Measurements from ENCODE around the gene EEF2K. TPM values are rescaled to one million over a fixed set of nuclear protein-coding genes. Genes with fewer than 3 reads are reported as not detected.

The EEF2K gene
- polyA plus RNA-seq, 3 donors = 0.85 to 6.5 (median 1.7) TPM

DNA sequence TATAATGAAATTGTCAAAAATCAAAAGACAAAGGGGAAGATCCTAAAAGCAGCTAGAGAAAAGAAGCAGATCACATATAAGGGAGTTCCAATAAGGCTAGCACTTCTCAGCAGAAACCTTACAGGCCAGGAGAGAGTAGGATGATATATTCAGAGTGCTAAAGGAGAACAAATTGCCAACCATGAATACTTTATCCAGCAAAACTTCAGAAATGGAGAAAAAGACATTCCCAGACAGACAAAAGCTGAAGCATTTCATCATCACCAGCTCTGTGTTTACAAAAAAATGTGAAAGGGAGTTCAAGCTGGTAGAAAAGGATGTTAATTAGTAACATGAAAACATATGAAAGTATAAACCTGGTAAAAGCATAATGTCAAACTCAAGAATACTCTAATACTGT is 131.0 kb downstream of the EEF2K start:
- H3K4me2 ChIP-seq (replicated peaks; ENCODE audit: extremely low read depth, low read length, poor library complexity, severe bottlenecking) = no peak overlapping the region
- no peaks in the 10 kb centered on the region for H4K20me1 ChIP-seq (ENCODE audit: insufficient read depth, low read length)
- H3K36me3 ChIP-seq (replicated peaks in 1 of 2; ENCODE audit: control insufficient read depth in 1 of 2, insufficient read depth in 2 of 2, low read length in 2 of 2) = peaks cover 40 to 51% of the 10 kb centered on the region in 2 donors
- peaks cover 50 to 66% of the 10 kb centered on the region in 2 donors for H3K36me3 Mint-ChIP-seq
- intact Hi-C loops (cut with micrococcal nuclease) = no loop called here
- H3K79me2 ChIP-seq (ENCODE audit: insufficient read depth, low read length) = no peaks in the 10 kb centered on the region
- H3K4me3 ChIP-seq (replicated peaks in 1 of 3; ENCODE audit: low read depth in 2 of 3, low read length in 3 of 3) = no peak overlapping the region
- H3K27ac Mint-ChIP-seq = no peak overlapping the region
- no peak for DNase-seq
- no peaks in the 10 kb centered on the region for H3K4me1 ChIP-seq (ENCODE audit: control insufficient read depth in 1 of 2, insufficient read depth in 2 of 2, low read length in 2 of 2)
- no peaks in the 10 kb centered on the region for H3K27me3 ChIP-seq (ENCODE audit: control insufficient read depth in 2 of 2, insufficient read depth in 2 of 2, low read length in 2 of 2)
- no peak overlapping the region for H3K27ac ChIP-seq (ENCODE audit: low read depth in 1 of 2, low read length in 2 of 2)
- H3K9me3 Mint-ChIP-seq = peaks cover 30 to 53% (median 45%) of the 10 kb centered on the region in 7 donors
- no peak overlapping the region for H2AFZ ChIP-seq (ENCODE audit: insufficient read depth, low read depth, low read length, poor library complexity, severe bottlenecking)
- no peak overlapping the region for H3K4me3 Mint-ChIP-seq
- no peak overlapping the region for H3K9ac ChIP-seq (ENCODE audit: insufficient read depth, low read length, poor library complexity, severe bottlenecking)
- TF ChIP-seq, protein P1, sequence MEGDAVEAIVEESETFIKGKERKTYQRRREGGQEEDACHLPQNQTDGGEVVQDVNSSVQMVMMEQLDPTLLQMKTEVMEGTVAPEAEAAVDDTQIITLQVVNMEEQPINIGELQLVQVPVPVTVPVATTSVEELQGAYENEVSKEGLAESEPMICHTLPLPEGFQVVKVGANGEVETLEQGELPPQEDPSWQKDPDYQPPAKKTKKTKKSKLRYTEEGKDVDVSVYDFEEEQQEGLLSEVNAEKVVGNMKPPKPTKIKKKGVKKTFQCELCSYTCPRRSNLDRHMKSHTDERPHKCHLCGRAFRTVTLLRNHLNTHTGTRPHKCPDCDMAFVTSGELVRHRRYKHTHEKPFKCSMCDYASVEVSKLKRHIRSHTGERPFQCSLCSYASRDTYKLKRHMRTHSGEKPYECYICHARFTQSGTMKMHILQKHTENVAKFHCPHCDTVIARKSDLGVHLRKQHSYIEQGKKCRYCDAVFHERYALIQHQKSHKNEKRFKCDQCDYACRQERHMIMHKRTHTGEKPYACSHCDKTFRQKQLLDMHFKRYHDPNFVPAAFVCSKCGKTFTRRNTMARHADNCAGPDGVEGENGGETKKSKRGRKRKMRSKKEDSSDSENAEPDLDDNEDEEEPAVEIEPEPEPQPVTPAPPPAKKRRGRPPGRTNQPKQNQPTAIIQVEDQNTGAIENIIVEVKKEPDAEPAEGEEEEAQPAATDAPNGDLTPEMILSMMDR (IDR thresholded peaks at IDR 0.05) = no peak
- peaks cover 22% of the 10 kb centered on the region in 2 donors for H3K9me3 ChIP-seq (replicated peaks in 1 of 2; ENCODE audit: control insufficient read depth in 1 of 2, insufficient read depth in 1 of 2, low read length in 2 of 2)
- H3K4me1 Mint-ChIP-seq = no peaks in the 10 kb centered on the region
- peaks cover 0 to 3% (median 0%) of the 10 kb centered on the region in 3 donors for H3K27me3 Mint-ChIP-seq (ENCODE audit: low read depth in 3 of 3)

DNA sequence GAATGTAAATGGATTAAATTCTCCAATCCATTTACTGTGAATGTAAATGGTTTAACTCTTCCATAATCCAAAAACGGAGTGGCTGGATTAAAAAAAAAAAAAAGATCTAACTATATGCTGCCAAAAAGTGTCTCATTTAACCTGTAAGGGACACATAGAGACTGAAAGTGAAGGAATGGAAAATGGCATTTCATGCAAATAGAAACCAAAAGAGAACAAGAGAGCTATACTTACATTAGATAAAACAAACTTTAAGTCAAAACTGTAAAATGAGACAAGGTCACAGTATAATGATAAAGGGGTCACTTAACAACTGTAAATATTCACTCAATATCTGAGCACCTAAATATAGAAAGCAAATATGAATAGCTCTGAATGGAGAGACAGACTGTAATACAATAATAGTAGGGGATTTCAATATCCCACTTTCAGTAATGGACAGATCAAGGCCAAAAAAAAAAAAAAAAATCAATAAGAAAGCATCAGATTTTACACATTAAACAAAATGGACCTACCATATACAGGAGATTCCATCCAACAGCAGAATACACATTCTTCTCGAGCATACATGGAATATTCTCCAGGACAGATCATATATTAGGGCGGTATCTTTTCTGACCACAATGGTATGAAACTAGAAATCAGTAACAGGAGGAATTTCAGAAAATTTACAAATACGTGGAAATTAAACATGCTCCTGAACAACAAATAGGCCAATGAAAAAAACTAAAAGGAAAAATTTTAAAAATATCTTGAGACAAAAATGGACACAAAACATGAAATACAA is 132.0 kb downstream of the EEF2K start:
- no peak overlapping the region for H3K4me3 ChIP-seq (replicated peaks in 1 of 3; ENCODE audit: low read depth in 2 of 3, low read length in 3 of 3)
- no peak for DNase-seq
- H3K27me3 ChIP-seq (ENCODE audit: control insufficient read depth in 2 of 2, insufficient read depth in 2 of 2, low read length in 2 of 2) = no peaks in the 10 kb centered on the region
- no peak overlapping the region for H3K4me3 Mint-ChIP-seq
- peaks cover 46 to 61% of the 10 kb centered on the region in 2 donors for H3K36me3 Mint-ChIP-seq
- H3K9me3 Mint-ChIP-seq = peaks cover 30 to 53% (median 45%) of the 10 kb centered on the region in 7 donors
- no peak overlapping the region for H2AFZ ChIP-seq (ENCODE audit: insufficient read depth, low read depth, low read length, poor library complexity, severe bottlenecking)
- no peaks in the 10 kb centered on the region for H3K79me2 ChIP-seq (ENCODE audit: insufficient read depth, low read length)
- H4K20me1 ChIP-seq (ENCODE audit: insufficient read depth, low read length) = no peaks in the 10 kb centered on the region
- no peaks in the 10 kb centered on the region for H3K4me1 Mint-ChIP-seq
- H3K4me2 ChIP-seq (replicated peaks; ENCODE audit: extremely low read depth, low read length, poor library complexity, severe bottlenecking) = no peak overlapping the region
- peaks cover 31 to 42% of the 10 kb centered on the region in 2 donors for H3K36me3 ChIP-seq (replicated peaks in 1 of 2; ENCODE audit: control insufficient read depth in 1 of 2, insufficient read depth in 2 of 2, low read length in 2 of 2)
- H3K9me3 ChIP-seq (replicated peaks in 1 of 2; ENCODE audit: control insufficient read depth in 1 of 2, insufficient read depth in 1 of 2, low read length in 2 of 2) = peaks cover 22% of the 10 kb centered on the region in 2 donors
- H3K27ac Mint-ChIP-seq = no peak overlapping the region
- H3K27ac ChIP-seq (ENCODE audit: low read depth in 1 of 2, low read length in 2 of 2) = no peak overlapping the region
- H3K27me3 Mint-ChIP-seq (ENCODE audit: low read depth in 3 of 3) = peaks cover 0 to 3% (median 0%) of the 10 kb centered on the region in 3 donors
- TF ChIP-seq, protein P1 (IDR thresholded peaks at IDR 0.05) = no peak
- intact Hi-C loops (cut with micrococcal nuclease) = no loop called here
- H3K9ac ChIP-seq (ENCODE audit: insufficient read depth, low read length, poor library complexity, severe bottlenecking) = no peak overlapping the region
- no CpG with 5 or more reads among the region's 4 CpGs for WGBS (ENCODE audit: insufficient coverage)
- H3K4me1 ChIP-seq (ENCODE audit: control insufficient read depth in 1 of 2, insufficient read depth in 2 of 2, low read length in 2 of 2) = no peaks in the 10 kb centered on the region

Other genes with a start within 250 kb of the EEF2K start
- gene PDZD9, start 205.2 kb upstream of the EEF2K start, polyA plus RNA-seq = under 1 TPM in 1 of 3 donors, not detected in 2; 0.31 TPM
- gene MOSMO, start 198.2 kb upstream of the EEF2K start, polyA plus RNA-seq = 1 to 10 TPM in 2 of 3 donors, under 1 TPM in 1; 0.95 to 9.1 (median 2.5) TPM
- under 1 TPM in 1 of 3 donors, not detected in 2; 0.09 TPM for gene VWA3A, start 113.7 kb upstream of the EEF2K start, polyA plus RNA-seq
- gene SDR42E2, start 43.8 kb upstream of the EEF2K start, polyA plus RNA-seq = under 1 TPM in 2 of 3 donors, not detected in 1; 0.16 to 0.23 TPM
- gene POLR3E, start 91.1 kb downstream of the EEF2K start, polyA plus RNA-seq = 10 to 100 TPM in 1 of 3 donors, 1 to 10 TPM in 2; 4.1 to 34.6 (median 5.7) TPM
- 1 to 10 TPM; 2.5 to 5.9 (median 4.8) TPM for gene CDR2, start 168.3 kb downstream of the EEF2K start, polyA plus RNA-seq

Data from CD14-positive monocyte (primary cell).